ENCODE results near the gene SLC5A7.

SLC5A7 gene

DNA sequence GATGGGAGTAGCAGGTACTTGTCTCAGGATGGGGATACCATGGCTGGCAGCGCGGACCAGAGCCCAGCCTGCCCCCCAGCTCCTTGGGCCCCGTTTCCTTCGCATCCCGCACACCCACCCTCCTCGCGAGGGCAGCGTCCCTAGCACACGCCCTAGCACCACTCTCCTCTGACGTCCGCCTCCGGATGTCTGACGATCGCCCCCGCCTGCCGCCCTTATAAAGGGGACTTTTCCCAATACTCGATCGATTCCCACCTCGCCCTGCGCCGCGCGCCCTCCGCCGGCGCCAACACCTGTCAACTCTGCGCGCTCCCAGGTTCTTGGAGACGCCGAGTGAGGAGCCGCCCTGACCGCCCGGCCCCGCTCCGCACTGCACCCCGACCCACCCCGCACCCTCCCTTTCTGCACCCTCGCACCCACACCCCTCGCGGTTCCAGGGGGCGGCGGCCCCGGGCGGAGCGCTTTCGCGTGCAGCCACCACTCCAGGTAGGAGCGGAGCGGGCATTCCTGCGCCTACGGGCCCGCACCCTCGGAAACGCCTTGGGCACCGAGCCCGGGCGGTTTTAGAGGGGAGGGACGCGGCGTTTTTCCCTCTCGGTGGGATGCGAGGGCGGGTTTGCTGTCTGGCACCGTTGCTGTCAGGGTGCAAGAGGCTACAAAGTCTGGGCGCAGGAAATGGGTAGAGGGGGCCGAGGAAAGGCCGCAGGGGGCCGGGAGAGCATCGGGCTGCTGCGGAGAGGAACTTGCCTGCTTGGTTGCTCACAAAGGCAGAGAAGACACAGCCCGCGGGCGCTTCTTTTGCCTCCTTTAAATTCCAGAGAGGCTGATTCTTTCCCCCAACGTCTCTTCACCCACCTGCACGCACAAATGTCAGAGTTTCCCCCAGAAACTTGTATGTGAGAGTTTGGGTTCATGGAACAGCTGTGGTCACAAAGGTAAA lies at the start of gene SLC5A7:
TSS of gene SLC5A7 (plus strand) at position 247 of the 940 bp plus-strand sequence. CDS start 1,632 bp downstream, outside the sequence.
- DNase-seq (ENCODE audit: low read depth) = no peak

DNA sequence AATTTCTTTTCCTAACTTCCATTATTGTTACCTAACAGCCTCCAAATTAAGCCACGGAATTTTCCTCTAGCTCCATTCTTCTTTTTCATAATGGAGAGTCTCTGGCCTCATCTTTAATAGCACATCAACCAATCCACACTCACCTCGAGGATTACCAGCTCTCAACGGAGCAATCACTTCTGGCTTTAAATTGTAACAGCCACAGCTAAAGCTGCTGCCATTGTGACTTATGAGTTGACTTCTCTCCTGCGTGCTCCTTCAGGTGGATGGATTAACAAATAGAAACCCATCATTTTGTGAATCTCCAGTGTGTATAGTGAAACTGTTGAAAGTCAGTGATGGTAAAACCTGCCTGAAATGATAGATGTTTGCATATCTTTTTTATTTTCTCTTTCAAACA lies 24.9 kb upstream of the SLC5A7 start:
- no peak for DNase-seq (ENCODE audit: low read depth)

DNA sequence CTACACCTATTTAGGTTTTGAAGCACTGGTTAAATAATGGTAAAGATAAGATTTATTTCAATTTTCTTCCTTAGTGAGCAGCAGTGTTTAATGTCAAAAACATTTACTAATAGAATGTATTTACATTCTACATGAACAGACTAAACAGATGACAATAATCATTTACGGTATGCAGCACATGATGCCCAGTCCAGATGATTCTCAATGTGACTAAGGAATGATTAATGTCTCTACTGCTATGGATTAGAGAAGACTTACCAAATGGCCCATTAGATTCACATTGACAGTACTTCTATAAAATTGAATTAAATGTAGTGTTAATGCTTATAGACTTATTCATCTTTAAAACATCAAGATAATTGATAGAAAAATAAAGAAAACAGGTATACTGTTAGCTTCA lies 22.1 kb upstream of the SLC5A7 start:
- no peak for DNase-seq (ENCODE audit: low read depth)

DNA sequence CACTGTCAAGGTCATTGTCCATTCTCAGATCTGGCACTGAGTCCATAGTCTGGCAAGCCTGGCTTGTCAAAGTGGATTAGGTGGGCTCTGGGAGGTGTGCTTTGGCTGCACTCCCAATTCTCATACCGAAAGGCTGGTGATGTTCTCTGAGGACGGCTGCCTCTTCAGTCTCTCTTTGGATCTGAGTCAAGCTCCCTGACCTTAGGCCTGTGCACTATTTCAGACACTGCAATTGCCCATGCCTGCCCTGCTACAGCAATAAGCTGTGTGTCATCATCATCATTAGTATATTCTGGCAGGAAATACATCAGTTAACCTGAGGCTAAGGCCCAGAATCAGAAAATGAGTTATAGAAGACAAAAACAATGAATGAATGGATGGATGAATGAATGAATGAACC lies 1.6 kb upstream of the SLC5A7 start:
- DNase-seq (ENCODE audit: low read depth) = no peak

DNA sequence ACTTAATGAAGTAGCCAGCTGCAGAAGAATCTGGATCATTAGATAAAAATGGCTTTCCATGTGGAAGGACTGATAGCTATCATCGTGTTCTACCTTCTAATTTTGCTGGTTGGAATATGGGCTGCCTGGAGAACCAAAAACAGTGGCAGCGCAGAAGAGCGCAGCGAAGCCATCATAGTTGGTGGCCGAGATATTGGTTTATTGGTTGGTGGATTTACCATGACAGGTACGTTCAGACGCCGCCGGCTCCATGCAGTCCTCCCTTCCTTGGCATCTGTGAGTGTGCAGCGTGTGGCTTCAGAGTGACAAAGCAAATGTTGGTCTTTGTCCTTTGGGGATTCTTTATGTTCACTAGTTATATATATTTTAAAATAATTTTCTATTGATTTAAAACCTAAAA lies 1.8 kb downstream of the SLC5A7 start:
- no peak for DNase-seq (ENCODE audit: low read depth)

DNA sequence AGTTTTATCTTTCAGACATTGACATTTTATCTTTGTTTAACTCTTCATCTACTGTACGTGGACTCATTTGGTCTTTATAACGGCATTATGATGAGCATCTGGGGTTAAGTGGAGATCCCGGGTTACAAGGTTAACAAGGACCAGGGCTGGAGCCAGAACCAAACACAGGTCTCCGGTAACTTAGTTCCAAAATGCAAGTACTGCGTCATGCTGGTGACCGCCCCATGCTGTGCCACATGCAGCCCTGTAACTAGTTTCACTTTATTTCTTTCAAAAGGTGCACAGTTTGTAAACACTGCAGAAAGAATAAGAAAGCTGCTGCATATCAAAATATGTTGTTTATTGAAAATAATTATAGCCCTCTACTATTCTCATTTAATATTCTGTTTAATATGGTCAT lies 3.1 kb downstream of the SLC5A7 start:
- no peak for DNase-seq (ENCODE audit: low read depth)

DNA sequence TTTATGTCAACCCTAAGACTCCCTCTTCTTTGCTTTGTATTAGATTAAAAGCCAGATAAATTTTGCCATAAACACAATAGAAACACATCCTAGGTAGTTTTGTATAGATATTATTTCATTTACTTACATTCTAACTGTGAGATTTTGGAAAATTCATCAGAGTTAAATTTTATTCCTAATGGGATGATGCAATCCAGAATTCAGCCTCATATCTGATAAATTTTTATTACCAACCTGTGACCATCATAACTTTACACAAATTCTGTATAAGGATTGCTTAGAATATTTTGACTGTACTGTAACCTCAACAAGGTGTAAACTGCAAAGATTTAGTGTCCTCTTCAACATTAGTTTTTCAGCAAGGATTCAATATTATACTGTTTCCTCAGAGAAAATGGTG lies 4.4 kb downstream of the SLC5A7 start:
- DNase-seq (ENCODE audit: low read depth) = no peak

DNA sequence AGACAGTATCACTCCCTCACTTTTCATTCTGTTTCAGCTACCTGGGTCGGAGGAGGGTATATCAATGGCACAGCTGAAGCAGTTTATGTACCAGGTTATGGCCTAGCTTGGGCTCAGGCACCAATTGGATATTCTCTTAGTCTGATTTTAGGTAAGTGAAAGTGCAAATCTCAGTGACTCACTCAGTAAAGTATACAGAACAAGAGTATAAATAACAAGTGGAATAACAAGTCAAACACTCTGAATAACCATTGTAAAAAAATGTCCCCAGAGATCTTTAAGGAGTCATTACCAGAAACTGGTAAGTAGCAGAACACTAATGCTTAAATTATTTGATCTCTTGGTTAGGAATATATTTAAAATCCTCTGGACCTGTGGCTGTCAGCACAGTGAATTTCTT lies 5.7 kb downstream of the SLC5A7 start:
- DNase-seq (ENCODE audit: low read depth) = no peak

DNA sequence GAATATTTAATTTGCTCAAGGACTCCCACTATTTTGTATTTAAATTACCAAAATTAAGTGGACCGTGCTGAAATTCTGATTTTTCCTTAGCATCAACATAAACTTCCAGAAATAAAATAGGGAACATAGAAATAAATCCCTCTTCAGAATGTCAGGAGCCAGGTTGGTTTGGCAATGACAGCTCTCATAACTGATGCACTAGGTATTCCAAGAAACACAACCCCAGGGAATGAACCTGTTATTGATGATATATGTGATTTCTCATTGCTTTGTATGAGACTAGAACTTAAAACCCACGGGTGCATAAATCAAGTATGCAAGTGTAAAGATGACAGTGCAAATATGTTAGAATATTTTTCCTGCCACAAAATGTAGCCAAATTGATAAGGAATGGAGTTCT lies 12.8 kb downstream of the SLC5A7 start:
- no peak for DNase-seq (ENCODE audit: low read depth)

DNA sequence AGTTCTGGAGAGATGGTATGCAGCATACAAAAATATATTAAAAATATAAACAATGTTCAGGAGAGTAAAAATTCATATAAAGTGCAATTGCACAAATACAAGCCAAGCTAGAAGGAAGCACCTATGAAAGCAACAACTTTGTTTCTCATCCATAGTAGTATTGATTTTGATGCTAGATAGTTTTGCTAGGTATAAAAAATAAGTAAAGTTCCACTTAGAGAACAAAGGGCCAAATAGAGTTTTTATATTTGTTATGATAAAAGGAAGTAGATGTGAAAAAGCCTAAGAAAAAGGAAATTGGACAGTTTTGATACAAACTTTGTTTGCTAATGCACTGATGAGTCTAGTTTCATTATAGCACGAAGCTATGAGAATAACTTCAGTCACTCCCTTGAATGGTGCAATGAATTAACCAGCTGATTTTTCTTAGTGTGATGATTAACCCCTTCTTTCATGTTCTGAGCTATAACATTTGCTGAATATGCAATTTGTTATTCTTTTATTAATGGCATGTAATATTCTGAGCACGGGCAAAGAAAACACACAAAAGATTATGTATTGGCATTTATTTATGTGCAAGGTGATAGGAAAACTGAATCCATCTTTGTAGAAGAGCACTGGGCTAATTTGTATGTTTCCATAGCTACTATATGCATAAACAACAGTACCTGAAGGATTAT lies 24.7 kb downstream of the SLC5A7 start:
- DNase-seq (ENCODE audit: low read depth) = no peak

DNA sequence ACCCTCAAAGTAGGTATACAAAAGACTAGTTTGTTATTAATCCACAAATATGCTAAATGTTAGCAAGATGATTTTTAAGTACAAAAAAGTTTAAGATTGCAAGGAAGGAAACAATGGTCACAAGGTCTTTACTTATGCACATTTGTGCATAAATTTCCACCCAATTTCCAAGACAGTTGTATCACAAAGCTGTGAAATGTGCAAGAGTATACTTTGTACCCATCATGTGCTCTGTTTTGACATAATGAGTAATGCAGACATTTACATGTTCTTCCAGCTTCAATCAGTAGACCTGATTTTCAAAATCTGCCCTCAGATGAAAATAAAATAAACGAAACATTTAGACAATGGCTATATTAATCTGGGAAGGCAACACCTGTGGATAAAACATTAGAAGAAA lies 27.0 kb downstream of the SLC5A7 start:
- DNase-seq (ENCODE audit: low read depth) = no peak

DNA sequence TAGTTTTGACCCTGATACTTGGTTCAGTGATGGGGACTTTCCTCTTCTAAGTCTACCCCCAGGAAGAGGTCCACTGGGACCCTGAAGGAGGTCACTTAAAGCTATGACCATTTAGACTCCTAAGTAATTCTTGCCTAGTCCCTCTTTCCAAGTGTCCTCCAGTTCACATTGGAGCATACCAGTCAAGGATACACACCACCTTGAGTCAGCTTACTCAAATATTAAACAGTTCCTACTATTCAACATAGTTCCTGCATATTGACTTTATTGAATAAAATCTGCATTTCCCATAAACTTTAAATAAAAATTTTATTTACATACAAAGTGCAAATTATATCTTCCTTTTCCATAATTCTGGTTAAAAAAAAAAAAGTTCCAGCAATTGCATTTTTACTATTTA lies 36.3 kb downstream of the SLC5A7 start:
- no peak for DNase-seq (ENCODE audit: low read depth)

DNA sequence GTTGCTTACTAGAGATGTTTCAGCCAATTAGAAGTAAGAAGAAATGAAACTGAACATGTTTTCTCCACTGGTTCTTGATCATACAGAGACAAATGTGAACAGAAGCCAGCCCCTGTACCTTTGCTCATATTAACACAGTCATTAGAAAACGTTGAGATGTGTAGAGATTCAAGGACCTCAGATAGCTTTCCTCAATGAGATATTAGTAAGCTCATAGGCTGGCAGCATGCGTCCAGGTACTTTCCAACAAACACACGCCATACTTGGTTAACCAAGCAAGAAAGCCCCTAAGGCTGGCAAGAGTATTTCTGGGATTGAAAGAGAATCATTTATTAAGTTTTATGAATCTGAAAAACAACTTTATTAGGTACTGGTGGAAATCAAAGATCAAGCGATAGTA lies 37.5 kb downstream of the SLC5A7 start:
- no peak for DNase-seq (ENCODE audit: low read depth)

DNA sequence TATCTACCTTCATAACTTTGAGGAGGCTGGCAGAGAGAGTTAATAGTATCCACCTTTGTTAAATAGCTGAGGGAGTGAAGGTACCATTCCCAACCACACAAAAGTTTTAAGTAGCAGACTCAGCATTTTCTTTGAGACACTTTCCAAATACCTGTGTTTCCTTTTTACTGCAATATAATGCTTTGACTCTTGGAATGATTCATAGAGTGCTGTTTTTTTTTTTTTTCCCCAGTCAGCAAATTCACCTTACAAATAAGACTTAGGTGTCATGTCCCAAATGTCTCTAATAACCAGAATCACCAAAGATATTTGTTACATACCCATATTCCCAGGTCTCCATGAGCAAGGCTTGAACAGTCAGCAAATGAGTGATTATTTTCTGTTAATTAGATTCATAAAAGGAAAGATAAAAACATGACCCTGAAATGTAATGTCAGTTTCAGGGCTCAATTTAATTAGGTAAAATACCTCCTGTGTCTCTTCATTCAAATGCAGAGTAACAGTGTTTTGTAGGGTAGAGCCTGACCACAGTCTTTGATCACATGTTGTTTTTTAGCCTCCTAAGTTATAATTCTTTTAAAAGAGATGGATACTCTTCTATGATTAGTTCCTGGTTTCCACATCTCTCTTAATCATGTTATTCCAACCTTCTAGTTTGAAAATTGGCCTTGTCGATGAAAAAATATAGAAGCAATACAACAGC lies 39.9 kb downstream of the SLC5A7 start:
- no peak for DNase-seq (ENCODE audit: low read depth)

DNA sequence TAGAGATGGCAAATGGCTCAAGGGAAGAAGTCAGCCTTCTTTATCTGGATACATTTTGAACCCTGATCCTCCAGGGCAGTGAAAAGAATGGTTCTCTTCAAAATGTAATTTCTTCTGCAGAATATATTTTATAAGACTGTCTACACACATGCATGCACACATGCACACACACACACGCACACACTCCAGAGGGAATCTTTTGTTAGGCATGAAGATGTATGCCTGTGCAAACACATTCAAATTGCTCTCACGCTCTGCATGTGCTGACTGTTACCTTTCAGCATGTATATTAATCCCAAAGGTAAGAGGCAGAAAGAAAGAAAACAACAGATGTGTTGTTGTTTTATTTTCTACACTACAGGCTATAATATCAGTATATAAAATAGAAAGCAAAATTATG lies 43.2 kb downstream of the SLC5A7 start:
- DNase-seq (ENCODE audit: low read depth) = no peak

DNA sequence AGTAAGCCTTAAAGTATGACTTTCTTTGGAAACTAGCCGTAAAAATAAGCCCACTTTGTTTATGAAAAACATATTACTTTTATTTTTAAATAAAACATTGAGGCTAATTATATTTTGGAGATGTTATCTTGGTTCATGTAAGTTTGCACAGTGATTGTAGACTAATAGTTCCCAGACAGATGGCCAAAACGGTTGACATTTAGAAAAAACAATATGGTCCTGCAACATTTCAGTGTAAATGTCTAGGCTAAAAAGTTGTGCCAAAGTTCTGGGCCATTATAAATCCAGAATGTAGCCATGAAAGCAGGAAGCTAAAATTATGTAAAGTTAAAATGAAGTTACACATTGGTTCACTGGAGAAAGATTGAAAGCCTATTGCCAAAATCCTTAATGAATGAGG lies 43.6 kb downstream of the SLC5A7 start:
- no peak for DNase-seq (ENCODE audit: low read depth)

DNA sequence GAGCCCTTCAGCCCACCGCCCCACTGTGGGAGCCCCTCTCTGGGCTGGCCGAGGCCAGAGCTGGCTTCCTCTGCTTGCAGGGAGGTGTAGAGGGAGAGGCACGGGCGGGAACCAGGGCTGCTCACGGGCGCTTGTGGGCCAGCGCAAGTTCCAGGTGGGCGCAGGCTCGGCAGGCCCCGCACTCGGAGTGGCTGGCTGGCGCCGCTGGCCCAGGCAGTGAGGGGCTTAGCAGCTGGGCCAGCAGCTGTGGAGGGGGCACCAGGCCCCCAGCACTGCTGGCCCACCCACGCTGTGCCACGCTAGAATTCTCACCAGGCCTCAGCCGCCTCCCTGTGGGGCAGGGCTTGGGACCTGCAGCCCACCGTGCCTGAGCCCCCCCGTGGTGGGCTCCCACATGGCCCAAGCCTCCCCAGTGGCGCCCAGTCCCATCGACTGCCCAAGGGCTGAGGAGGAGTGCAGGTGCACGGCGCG lies 45.2 kb downstream of the SLC5A7 start:
- no peak for DNase-seq (ENCODE audit: low read depth)

DNA sequence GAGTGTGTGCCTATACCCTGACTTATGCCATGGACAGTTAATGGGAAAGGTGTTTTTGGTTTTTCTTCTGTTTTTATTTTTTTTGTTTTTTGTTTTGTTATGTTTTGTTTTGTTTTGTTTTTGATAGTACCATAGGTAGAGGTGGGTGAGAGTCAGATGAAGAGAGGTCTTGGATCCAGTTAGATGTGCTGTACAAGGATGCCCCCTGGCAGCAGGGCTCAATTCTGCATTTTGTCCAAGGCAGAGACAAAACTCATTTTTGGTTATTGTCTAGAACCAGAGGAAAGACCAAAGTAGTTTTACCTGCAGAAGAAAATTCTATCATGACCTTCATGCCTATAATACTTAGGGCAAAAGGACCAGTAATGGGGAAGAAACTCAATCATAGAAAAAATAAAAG lies 48.5 kb downstream of the SLC5A7 start:
- DNase-seq (ENCODE audit: low read depth) = no peak

DNA sequence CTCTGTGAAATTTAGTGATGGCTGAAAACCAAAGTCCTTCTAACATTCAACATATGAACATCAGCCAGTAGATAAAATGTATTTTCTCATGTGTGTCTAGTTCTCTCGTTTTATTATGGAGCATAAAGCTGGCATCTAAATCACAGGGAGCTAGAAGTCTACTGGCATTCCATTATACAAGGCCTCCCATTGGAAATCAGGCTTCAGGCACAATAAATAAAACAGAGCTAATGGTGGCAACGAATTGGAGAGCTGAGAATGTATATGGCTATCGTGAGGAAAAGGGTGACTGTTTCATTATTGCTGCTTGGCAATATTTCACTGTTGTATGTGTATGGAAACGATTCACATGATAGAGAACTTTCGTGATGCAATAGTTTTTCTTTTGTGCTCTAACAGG lies 62.4 kb downstream of the SLC5A7 start:
- no peak for DNase-seq (ENCODE audit: low read depth)

DNA sequence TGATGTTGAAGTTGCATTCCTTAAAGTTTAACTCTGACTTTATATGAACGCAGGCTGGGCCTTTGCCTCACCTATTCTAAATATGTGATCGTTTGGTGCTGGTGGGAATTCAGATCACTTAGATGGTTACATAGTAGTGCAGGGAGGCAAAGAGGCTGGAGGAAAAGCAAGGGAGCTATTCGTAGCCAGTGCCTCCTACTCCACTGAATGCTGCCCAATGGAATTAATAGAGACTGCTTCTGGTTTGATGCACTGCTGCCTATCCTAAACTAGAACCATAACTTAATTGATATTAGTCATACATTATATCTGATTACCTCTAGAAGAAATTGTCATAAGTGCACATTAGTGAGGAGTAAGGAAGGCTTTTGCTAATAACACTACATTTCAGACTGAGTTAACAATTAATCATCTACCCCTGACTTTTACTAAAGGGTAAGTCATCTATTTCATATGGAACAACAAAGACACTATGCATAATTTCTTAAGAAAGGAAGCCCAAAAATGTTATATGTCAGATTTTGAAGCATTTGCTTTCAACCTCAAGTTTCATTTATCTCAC lies 72.3 kb downstream of the SLC5A7 start:
- DNase-seq (ENCODE audit: low read depth) = no peak

DNA sequence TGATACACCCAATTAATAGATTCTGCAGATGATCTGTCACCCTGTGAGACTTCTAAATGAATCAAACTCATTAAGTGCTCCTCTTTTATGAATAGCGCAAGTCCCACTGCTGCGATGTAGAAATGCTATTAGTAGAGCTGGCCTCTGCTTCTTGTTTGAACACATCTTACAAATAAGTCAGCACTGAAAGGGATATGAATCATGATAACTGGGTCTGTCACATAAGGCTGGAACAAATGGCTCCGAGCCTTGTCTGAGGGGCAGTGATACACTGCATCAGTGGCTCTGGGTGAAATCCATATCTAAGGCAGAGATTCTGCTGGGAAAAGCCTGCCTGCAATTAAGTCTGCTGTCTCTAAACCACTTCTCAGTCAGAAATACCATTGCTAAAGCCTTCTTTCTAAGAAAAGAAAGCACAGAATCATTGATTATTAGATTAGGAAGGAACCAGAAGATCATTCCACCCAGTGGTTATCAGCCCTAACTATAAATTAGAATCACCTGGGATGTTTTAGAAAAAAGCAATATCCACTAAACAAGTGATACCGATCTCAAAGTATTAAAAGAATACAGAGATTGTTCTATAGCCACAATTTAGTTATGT lies 75.2 kb downstream of the SLC5A7 start:
- no peak for DNase-seq (ENCODE audit: low read depth)

All from fibroblast of gingiva (primary cell).